Uterus (tissue), 4 donors: ENCODE measurements around the gene SLC6A4. TPM values are rescaled to one million over a fixed set of nuclear protein-coding genes. Genes with fewer than 3 reads are reported as not detected.

Source experiments
- DNase-seq, 2 donors: peaks; one replicate each; pipeline ENCODE4 v3.0.0-alpha.2; 2019 to 2020
- H3K27ac ChIP-seq, 2 donors: fragments of 200-600 bp; sonication (generic); 1 replicate in 1 of 2; 2 replicates in 1 of 2; pipeline ENCODE4 v1.5.1; 2016 to 2018
- H3K27me3 ChIP-seq, 2 donors: fragments of 200-600 bp; sonication (generic); one replicate each; pipeline ENCODE4 v1.5.1; 2018 to 2019; ENCODE audit warnings: control low read depth in 1 of 2
- H3K36me3 ChIP-seq, 2 donors: fragments of 200-600 bp; sonication (generic); one replicate each; pipeline ENCODE4 v1.5.1; 2019; ENCODE audit warnings: control low read depth in 1 of 2
- H3K4me1 ChIP-seq, 2 donors: fragments of 200-600 bp; sonication (generic); one replicate each; pipeline ENCODE4 v1.5.1; 2018 to 2019; ENCODE audit warnings: control low read depth in 1 of 2
- H3K4me3 ChIP-seq, 2 donors: fragments of 200-600 bp; sonication (generic); 1 replicate in 1 of 2; 2 replicates in 1 of 2; pipeline ENCODE4 v1.5.1; 2018 to 2019; ENCODE audit warnings: mild to moderate bottlenecking in 1 of 2
- H3K9me3 ChIP-seq, 2 donors: fragments of 200-600 bp; sonication (generic); one replicate each; pipeline ENCODE4 v1.5.1; 2019; ENCODE audit warnings: control low read depth in 1 of 2
- CTCF ChIP-seq, 4 experiments: fragments of 200-600 bp in 2 of 4; fragments of 450-650 bp in 2 of 4; sonication (generic) in 2 of 4; IDR thresholded peaks; one replicate each; pipeline ENCODE4 v1.5.1; 2016 to 2019; ENCODE audit warnings: antibody characterized with exemption in 4 of 4, mild to moderate bottlenecking in 2 of 4, moderate library complexity in 1 of 4
- POLR2A ChIP-seq, 2 donors: fragments of 450-650 bp; IDR thresholded peaks; one replicate each; pipeline ENCODE4 v1.6.1; 2016; ENCODE audit warnings: antibody characterized with exemption in 2 of 2, mild to moderate bottlenecking in 1 of 2, moderate library complexity in 1 of 2
- intact Hi-C: fragments of 100-400 bp; cut with DNase I; formaldehyde crosslinking; loops from one replicate; pipeline ENCODE4 v1.15.1; 2023; ENCODE audit warnings: low total_unique reads
- total RNA-seq, 4 donors: library from RNA; depleted of rRNA in 3 of 4; stranded (reverse); fragments of >200 nt in 3 of 4; gene quantifications; one replicate each; pipeline versions ENCODE4 v1.1.0 to v1.2.4, GENCODE V29; 2014 to 2023
- donor health status: DM: yes; HTN: yes; CAD: no.

The SLC6A4 gene
- total RNA-seq, 4 donors from 2014 or later = 0.30 to 0.90 TPM; not detected in 2

- no peaks in the 10 kb centered on the region for H3K9me3 ChIP-seq
- peaks cover 4 to 28% of the 10 kb centered on the region in 2 donors for H3K27me3 ChIP-seq
- TF ChIP-seq CTCF (IDR thresholded peaks at IDR 0.05) (no peak), POLR2A (IDR thresholded peaks at IDR 0.05) (no peak)
- no peak overlapping the region for H3K27ac ChIP-seq
- H3K4me3 ChIP-seq = peak overlapping the region; percentile 15 to 31
- H3K36me3 ChIP-seq = no peaks in the 10 kb centered on the region
- peaks cover 0 to 13% of the 10 kb centered on the region in 2 donors for H3K4me1 ChIP-seq
- no peak for DNase-seq
- intact Hi-C loops = no loop called here
These were observed 764 bp upstream of the SLC6A4 start for GRCh38 chr17:30236297-30236624.

GRCh38 chr17:30234964-30235363 lies 533 bp downstream of the SLC6A4 start:
- Histone ChIP-seq H3K9me3 (no peaks in the 10 kb centered on the region), H3K27me3 (peaks cover 4 to 26% of the 10 kb centered on the region in 2 donors), H3K4me1 (peaks cover 0 to 13% of the 10 kb centered on the region in 2 donors), H3K4me3 (peak overlapping the region in 1 of 2 donors; percentile 31), H3K36me3 (no peaks in the 10 kb centered on the region), H3K27ac (no peak overlapping the region)
- TF ChIP-seq CTCF (IDR thresholded peaks at IDR 0.05) = no peak
- no peak for TF ChIP-seq POLR2A (IDR thresholded peaks at IDR 0.05)
- DNase-seq = no peak
- intact Hi-C loops = no loop called here

DNA sequence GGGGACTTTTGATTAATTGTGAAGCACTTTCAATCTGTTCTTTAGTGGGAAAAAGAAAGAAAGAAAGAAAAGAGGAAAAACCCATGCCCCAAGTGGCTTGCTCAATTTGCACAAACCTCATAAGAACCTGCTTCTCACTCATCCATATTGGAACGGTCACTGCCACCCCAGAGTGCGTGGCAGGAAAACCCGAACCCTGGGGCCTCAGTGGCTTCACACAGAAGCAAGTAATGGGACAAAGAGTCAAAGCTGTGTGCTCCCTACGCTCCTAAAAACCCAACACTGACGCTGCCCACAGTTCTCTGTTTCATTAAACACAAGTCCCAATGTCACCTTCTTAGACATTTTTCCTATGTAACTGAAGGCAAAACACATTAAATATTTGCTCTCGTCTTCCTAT lies 1.2 kb downstream of the SLC6A4 start:
- intact Hi-C loops = no loop called here
- Histone ChIP-seq H3K27ac (no peak overlapping the region), H3K4me3 (no peak overlapping the region), H3K27me3 (peaks cover 4 to 24% of the 10 kb centered on the region in 2 donors), H3K9me3 (no peaks in the 10 kb centered on the region), H3K4me1 (peaks cover 0 to 13% of the 10 kb centered on the region in 2 donors), H3K36me3 (no peaks in the 10 kb centered on the region)
- TF ChIP-seq CTCF (IDR thresholded peaks at IDR 0.05) (no peak), POLR2A (IDR thresholded peaks at IDR 0.05) (no peak)
- DNase-seq = no peak

DNA sequence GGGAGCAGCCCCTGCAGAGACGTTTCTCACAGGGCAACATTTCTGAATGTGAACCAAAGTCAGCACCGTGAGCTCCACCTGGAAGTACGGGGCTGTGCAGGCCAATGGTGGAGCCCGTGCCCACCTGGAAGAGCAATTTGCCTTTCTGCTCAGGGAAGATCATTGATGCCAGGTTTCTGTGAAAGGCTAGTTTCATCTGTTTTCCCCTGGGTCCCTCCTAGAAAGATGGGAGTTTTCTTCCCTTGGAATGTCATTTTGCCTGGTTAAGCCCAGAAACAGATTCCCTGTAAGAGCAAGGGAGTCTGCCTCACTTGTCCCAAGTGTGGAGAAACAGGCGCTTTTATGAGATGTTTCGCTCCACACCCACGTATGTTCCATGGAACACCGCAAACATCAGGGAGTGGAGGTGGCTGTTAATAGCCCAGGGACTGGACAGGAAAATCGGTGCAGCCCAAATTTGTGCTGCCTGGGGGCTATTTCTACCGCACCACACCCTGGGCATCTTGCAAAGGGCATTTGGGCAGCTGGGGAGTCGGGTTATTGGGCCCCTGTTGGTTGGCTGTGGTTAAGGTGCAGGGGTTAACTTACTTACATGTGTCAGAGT lies 2.6 kb downstream of the SLC6A4 start:
- Histone ChIP-seq H3K9me3 (no peaks in the 10 kb centered on the region), H3K27ac (no peak overlapping the region), H3K36me3 (no peaks in the 10 kb centered on the region), H3K27me3 (peaks cover 0 to 15% of the 10 kb centered on the region in 2 donors), H3K4me1 (peaks cover 0 to 11% of the 10 kb centered on the region in 2 donors), H3K4me3 (no peak overlapping the region)
- DNase-seq = no peak
- TF ChIP-seq CTCF (IDR thresholded peaks at IDR 0.05) (no peak), POLR2A (IDR thresholded peaks at IDR 0.05) (no peak)
- intact Hi-C loops = no loop called here

DNA sequence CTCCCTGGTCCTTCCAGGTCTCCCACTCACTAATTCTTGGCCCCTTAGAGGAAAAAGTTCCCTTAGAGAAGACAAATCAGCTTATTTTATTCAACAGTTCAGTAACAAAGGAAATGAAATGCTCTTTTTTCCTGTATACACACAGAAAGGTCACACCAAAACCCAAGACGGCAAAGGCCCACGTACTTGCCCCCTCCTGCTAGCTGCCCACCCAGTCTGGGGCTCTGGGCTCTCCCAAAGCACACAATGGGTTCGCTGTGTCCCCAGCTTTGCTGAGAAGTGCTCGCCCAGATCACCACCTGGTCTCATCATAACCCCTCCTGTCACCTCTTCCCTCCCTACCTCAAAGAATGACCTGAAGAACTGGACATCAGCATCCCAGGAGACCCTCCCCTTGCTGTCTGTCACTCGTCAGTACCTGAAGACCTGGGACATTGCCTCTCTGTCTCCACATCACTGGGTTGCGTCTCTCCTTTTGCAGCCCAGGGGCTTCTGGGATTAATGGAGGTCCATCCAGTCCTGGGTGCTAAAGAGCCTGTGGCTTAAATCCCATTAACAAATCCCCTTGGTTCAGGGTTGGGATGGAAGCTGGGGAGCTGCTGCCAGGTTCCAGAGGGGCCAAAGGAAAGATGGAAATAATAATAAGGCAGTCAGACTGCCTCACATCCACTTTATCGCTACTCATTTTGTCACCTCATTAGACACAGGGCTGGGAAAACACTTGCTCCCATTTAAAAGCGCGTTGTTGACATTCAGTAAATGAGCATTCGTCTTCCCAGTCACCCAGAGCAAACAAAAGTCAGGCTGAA lies 3.3 kb downstream of the SLC6A4 start:
- Histone ChIP-seq H3K27ac (no peak overlapping the region), H3K4me3 (no peak overlapping the region), H3K27me3 (peaks cover 0 to 8% of the 10 kb centered on the region in 2 donors), H3K36me3 (no peaks in the 10 kb centered on the region), H3K9me3 (no peaks in the 10 kb centered on the region), H3K4me1 (peaks cover 0 to 8% of the 10 kb centered on the region in 2 donors)
- DNase-seq = no peak
- intact Hi-C loops = no loop called here
- TF ChIP-seq CTCF (IDR thresholded peaks at IDR 0.05) (no peak), POLR2A (IDR thresholded peaks at IDR 0.05) (no peak)
